Stimulated activated CD4-positive, alpha-beta T cell treated with anti-CD3 and anti-CD28 coated beads, TNF-alpha, amount 100 ng/mL, for 48 hours (primary cell): ENCODE measurements around the gene LRRC51.
"Not testable (repeated sequence)": the region's sequence is repeated elsewhere in the genome, so short reads cannot be mapped to it uniquely, and the experiment has no call there.

Source experiments
- DNase-seq, 3 donors: peaks; one replicate each; pipeline ENCODE4 v3.0.0-alpha.2; 2020; ENCODE audit warnings: low read depth in 3 of 3

Gene LRRC51

DNA sequence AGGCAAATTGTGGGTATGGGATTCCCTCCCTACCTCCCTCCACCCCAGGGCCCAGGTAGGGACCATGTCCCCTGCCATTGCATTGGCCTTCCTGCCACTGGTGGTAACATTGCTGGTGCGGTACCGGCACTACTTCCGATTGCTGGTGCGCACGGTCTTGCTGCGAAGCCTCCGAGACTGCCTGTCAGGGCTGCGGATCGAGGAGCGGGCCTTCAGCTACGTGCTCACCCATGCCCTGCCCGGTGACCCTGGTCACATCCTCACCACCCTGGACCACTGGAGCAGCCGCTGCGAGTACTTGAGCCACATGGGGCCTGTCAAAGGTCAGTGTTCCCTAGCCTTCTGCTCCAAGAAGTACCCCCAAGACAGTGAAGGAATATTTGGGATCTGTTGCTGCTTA is 25.2 kb downstream of the LRRC51 start, which contains the start of gene TOMT:
TOMT (plus strand) TSS at position 37 of the 400 bp plus-strand sequence; CDS start at position 65, 28 bp downstream.
- no peak for DNase-seq

- no peak for DNase-seq
Observed at GRCh38 chr11:72111300-72112142, 30.9 kb downstream of the LRRC51 start.

GRCh38 chr11:72112143-72112977 is 31.7 kb downstream of the LRRC51 start, which contains the start of gene ANAPC15:
Gene ANAPC15 (minus strand): TSS chr11:72112695. CDS start chr11:72111276, 1,419 bp downstream.
- peak; percentile 99 to 100 (median 99) for DNase-seq

DNA sequence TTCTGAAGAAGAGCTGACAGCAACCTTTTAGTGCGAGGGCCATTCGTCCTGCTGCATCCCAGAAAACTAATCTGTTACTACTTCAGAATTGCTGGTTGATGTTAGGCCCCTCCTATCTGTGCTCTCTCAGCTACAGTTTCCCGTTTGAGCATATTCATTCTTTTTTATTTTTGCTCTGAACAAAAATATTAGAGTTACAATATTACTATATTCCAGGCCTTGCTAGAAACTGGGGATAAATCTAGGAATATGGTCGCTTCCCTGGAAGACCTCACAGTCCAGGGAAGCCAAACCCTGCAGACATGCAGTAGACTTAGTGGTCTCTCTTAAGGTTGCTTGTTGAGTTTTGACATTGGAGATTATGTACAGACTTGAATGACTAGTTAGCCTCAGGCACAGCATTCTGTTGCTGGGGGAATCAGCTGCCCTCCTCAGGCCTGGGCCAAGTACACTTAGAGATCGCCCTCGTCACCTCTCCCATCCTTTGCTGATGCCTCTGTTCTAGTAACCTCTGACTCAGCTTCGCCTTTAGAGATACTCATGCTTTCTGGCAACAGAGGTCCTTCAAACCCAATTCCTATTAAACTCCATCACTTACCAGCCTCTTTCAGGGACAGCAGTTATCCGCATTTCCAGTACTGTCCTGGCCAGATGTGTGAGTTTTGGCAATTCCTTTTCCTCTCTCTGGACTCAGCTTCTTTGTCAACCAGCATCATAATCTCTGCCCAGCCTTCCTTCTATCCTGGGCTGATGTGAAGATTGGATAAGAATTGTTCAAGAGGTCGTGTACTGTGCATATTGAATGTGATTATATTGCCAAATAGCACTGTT is 32.5 kb downstream of the LRRC51 start:
- DNase-seq = no peak

GRCh38 chr11:72114570-72114969 is 33.9 kb downstream of the LRRC51 start:
- DNase-seq = no peak

DNA sequence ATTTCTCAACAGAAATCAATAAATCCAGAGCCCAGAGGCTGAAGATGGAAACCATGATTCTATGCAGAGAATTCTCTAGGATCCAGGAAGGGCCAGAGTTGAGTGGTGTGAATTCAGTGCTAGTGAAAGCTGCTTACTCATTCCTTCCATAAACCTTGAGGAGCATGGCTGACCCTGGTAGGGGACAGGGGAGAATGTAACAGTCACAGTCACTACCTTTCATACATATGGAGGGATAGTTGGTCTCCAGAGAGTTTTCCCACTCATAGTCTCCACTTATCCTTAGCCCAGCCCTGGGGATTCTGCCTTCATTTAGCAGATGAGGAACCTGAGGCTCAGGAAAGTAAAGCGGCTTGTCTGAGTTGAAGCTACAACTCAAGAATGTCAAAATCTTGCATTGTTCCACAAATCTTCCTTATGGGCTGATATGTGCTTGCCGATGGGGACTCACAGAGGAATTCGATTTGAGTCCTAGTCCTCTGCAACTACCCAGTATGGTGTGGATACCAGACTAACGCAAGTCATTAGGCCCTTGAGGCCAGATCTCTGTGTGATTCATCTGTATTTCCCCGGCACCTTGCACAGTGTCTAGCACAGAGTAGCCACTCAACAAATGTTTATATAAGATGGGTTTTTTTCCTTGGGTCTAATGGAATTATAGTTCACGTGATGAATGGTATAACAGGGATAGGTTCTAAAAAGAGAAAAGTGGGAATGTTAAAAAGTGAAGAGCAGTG is 35.5 kb downstream of the LRRC51 start:
- no peak for DNase-seq

DNA sequence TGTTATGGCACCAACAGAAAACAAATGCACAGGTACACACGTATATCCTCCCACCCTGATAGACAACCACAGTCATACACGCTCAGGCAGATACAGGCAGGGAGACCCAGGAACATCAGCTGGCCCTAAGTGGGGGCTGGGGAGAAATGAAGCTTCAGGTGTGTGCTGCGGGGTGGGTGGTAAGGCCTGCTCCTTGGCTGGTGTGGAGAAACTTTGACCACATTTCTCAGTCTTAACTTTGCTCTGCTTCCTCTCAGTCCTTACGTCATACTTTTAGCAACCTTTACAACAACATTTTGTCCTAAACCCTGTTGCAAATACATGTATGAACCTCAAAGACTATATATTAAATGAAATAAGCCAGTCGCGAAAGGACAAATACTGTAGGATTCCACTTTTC is 38.5 kb downstream of the LRRC51 start:
- DNase-seq = no peak

DNA sequence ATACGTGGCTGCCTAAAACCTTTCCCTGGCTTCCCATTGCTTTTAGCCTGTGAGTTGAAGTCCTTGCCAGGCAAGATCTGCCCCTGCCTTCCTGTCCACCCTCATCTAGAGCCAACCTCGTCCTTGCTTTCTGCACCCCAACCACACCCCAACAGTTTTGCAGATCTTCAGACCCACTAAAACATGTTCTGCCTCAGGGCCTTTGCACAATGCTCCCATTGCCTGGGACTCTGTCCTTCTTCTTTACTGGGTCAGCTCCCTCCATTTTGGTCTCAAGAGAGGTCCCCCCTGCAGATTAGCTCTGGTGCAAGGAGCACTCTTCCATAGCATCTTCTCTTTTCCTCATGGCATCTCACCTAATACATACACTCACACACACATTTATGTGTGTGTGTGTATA is 40.3 kb downstream of the LRRC51 start:
- DNase-seq = no peak

- DNase-seq = no peak
Observed at GRCh38 chr11:72122607-72123006, 42.0 kb downstream of the LRRC51 start.

DNA sequence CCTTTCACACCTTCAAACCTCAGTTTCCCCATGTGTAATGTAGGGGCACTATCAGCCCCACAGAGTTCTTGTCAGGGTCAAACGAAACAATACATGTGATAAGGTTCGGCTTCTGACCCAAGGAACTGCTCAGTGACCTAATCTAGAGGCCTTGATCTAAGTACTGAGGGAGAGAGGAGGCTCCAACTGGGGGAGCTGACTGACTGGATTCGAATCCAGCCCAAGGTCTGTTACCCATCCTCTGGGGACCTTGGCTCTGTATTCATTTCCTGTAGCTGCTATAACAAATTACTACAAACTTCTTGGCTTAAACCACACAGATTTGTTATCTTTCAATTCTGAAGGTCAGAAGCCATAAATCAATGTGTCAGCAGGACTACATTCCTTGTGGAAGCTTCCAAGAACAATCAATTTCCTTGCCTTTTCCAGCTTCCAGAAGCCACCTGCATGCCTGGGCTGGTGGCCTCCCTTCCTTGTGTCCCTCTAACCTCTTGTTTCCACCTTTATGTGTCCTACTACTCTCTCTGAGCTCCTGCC is 42.5 kb downstream of the LRRC51 start:
- DNase-seq = no peak

DNA sequence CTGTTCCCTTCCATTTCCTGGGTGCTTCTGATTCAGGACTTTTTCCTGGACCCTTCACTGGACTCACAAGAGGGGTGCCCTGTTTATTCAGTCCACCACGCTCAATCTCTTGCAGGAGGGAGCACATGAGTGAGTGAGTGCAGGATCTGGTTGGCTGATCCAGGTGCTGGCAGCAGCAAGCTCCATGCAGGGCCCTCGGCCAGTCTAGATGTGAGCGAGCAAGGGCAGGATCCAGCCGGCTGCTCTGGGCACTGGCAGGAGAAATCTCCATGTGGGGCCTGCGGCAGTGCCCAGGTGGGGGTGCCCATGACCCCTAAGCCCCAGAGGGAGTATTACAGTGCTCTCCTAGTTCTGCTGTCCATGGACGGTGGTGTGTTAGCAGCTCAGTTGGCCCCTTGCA is 43.4 kb downstream of the LRRC51 start:
- DNase-seq = no peak

- no peak for DNase-seq
Observed at GRCh38 chr11:72125956-72126355, 45.3 kb downstream of the LRRC51 start.

DNA sequence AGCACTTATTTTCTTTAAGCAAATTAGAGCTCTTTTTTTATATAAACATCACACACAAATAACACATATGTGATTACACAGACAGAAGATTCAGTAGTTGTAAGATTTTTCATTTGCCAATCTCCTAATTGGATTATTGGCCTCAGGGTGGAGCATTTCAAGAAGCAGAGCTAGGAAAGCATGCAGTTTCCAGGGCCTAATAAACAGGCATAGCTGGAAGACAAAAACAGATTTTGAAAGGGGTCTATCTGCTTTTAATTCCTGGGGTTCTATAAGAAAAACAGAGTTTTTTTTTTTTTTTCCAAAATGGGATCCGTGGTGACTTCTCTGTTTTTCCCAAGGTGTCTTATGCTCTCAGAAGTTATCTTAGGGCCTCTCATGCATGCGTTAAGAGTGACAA is 47.3 kb downstream of the LRRC51 start:
- no peak for DNase-seq

- no peak for DNase-seq
Observed at GRCh38 chr11:72129381-72129780, 48.7 kb downstream of the LRRC51 start.

DNA sequence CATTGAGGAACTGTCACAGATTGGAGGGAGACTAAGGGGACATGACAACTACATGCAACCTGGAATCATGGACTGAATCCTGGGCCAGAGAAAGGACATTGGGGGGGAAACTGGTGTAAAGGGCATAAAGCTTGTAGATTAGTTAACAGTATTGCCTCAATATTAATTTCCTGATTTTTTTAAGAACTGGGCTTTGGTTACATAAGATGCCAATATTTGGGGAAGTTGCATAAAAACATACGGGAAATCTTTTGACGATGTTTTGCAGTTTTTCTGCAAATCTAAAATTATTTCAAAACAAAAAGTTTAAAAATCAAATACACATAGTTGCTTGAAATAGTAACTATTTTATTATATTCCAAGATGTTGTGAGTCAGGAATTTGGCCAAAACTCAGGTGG is 52.0 kb downstream of the LRRC51 start:
- no peak for DNase-seq

DNA sequence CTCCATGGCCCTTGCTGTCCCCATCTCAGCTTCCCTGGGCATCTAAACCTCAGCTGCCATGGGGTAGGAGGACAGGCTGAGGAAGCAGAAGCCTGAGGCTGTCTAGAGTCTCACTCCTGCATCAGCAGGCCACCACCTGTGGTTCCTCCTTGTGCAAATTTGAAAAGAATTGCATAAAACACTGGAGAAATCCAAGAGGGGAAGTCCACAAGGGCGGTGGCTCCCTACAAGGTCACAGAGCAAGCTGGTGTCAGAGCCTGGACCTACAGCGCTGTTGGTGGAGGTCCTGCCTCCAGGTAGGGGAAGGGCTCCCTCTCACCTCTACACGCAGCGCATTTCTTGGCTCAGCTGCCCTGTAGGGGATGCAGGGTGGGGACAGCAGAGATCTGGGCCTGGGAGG is 54.8 kb downstream of the LRRC51 start, which contains the start of gene FOLR3:
FOLR3 (plus strand) TSS at position 253 of the 400 bp plus-strand sequence. CDS start 228 bp downstream, outside the sequence.
- DNase-seq = not testable (repeated sequence)

DNA sequence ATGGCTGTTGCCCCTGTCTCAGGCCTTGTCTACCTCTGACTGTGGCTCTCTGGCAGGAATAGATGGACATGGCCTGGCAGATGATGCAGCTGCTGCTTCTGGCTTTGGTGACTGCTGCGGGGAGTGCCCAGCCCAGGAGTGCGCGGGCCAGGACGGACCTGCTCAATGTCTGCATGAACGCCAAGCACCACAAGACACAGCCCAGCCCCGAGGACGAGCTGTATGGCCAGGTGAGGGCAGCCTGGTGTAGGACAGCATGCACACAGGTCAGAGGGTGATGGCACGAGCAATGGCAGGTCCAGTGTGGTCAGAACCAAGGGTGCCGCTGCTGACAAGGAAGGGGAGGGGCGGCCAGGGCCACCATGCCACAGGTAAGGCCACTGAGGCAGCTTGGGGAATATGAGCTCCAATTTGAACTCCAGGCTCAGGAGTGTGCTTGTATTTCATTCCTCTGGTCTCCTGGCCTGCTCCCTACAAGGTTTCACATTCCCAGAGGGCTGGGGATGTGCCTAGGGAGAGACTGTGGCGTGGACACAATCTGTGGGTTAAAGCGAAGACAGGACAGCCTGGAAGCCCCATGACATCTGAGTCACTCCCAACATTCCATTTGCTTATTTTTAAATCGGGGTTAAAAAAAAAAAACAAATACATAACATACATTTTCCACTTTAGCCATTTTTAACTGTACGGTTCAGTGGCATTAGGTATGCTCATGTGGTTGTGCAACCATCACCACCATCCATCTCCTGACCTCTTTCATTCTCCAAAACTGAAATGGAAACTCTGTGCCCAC is 55.4 kb downstream of the LRRC51 start:
- DNase-seq = no peak

GRCh38 chr11:72136684-72137262 is 56.1 kb downstream of the LRRC51 start:
- no peak for DNase-seq

DNA sequence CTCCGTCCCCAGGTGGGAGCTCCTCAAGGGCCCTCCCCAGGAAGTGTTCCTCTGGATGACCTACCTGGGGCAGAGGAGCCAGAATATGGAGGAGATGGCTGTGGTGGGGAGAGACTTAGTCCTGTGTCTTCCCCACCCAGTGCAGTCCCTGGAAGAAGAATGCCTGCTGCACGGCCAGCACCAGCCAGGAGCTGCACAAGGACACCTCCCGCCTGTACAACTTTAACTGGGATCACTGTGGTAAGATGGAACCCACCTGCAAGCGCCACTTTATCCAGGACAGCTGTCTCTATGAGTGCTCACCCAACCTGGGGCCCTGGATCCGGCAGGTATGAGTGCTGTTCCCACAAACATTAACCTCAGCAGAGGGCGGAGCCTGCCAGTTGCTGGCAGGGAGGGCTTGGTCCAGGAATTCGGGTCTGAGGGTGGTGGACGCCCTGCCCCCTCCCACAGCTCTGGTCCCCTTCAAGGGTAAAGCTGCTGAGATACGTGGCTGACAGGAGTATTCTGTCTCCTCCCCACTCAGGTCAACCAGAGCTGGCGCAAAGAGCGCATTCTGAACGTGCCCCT is 58.3 kb downstream of the LRRC51 start:
- DNase-seq = no peak
